Measurements from ENCODE around the gene GHRH. TPM values are rescaled to one million over a fixed set of nuclear protein-coding genes. Genes with fewer than 3 reads are reported as not detected.

Gene GHRH
- total RNA-seq, 1 donor from 2014 or later: not detected

DNA sequence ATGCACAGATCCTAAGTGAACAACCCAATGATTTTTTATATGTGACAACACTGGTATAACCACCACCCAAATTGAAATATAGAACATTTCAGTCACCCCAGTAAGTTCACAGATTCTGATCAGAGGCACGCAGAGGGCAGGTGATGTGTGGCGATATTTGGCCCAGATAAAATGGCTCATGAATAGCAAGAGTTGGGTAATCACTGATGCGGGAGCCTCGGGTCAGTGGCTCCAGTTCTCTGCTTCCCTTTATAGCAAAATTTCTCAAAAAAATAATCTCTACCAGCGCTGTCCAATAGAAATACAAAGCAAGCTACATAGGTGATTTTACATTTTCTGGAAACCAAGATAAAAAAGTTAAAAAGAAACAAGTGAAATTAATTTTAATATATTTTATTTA lies 14.9 kb downstream of the GHRH start:
- DNase-seq (no peak), ATAC-seq (no peak)
- Histone ChIP-seq H3K4me3 (no peak overlapping the region), H3K9me3 (no peaks in the 10 kb centered on the region), H3K36me3 (peaks cover 33% of the 10 kb centered on the region), H3K27me3 (ENCODE audit: low read depth) (no peaks in the 10 kb centered on the region), H3K27ac (no peak overlapping the region), H3K4me1 (no peaks in the 10 kb centered on the region)
- TF ChIP-seq, protein P1, sequence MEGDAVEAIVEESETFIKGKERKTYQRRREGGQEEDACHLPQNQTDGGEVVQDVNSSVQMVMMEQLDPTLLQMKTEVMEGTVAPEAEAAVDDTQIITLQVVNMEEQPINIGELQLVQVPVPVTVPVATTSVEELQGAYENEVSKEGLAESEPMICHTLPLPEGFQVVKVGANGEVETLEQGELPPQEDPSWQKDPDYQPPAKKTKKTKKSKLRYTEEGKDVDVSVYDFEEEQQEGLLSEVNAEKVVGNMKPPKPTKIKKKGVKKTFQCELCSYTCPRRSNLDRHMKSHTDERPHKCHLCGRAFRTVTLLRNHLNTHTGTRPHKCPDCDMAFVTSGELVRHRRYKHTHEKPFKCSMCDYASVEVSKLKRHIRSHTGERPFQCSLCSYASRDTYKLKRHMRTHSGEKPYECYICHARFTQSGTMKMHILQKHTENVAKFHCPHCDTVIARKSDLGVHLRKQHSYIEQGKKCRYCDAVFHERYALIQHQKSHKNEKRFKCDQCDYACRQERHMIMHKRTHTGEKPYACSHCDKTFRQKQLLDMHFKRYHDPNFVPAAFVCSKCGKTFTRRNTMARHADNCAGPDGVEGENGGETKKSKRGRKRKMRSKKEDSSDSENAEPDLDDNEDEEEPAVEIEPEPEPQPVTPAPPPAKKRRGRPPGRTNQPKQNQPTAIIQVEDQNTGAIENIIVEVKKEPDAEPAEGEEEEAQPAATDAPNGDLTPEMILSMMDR (IDR thresholded peaks at IDR 0.05): no peak
- intact Hi-C loops (cut with DNase I): no loop called here

DNA sequence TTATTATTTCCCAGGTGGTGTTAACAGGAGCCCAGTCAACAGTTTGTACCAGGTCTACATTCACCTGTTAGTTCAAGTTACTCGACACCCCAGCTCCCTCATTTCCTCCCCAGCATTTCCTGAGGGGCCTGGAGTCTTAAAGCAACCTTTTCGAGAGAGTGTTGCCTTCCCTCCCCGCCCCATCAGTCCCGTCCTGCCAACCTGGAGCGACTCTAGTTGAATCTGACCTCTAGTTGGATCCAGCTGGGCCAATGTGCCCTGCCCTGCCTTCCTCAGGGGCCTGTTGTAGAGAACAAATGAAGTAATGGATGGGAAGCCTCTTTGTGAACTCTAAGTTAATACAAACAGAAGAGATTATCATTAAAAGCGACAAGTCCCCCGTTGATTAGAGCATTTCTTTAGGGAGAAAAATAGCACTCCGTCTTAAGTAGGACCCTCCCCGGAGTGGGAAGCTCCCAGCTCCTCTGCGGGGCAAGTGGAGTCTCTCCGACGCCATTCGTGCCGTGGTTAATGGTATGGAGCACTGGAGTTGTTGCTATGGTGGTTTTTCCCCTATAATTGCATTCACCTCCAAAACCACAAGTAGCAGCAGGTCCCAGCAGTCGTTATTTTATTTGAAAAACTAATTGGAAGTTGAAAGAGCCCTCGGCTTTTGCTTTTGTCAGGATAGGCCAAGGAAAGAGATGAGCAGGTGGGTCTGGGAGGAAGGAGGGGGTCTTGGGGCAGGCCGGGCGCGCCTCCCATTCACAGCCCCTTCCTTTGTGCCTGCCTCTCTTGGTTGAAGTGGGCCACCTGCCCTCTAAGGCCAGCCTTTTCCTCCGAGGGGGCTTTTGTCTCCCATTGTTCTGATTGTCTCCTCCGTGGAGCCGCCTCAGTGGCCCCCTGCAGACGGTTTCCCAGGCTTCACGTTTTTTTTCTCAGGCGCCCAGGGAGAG lies 16.1 kb downstream of the GHRH start:
- Histone ChIP-seq H3K4me3 (no peak overlapping the region), H3K9me3 (no peaks in the 10 kb centered on the region), H3K4me1 (no peaks in the 10 kb centered on the region), H3K36me3 (peaks cover 45% of the 10 kb centered on the region), H3K27me3 (ENCODE audit: low read depth) (no peaks in the 10 kb centered on the region), H3K27ac (no peak overlapping the region)
- intact Hi-C loops (cut with DNase I): no loop called here
- TF ChIP-seq, protein P1 (IDR thresholded peaks at IDR 0.05): no peak
- DNase-seq (no peak), ATAC-seq (no peak)

DNA sequence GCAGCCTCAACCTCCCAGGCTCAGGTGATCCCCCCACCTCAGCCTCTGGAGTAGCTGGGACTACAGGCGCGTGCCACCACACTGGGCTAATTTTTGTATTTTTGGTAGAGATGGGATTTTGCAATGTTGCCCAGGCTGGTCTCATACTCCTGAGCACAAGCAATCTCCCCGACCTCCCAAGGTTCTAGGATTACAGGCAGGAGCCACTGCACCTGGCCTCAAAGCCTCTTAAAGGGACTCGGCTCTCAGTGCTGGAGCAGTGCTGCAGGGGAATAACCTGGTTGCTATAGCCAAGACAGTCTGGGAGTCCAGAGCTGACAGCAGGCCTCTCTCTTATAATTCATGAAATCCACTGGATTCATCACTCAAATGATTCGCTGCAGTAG lies 17.0 kb downstream of the GHRH start:
- Histone ChIP-seq H3K4me3 (no peak overlapping the region), H3K36me3 (peaks cover 54% of the 10 kb centered on the region), H3K4me1 (no peaks in the 10 kb centered on the region), H3K27ac (no peak overlapping the region), H3K27me3 (ENCODE audit: low read depth) (no peaks in the 10 kb centered on the region), H3K9me3 (no peaks in the 10 kb centered on the region)
- TF ChIP-seq, protein P1 (IDR thresholded peaks at IDR 0.05): no peak
- ATAC-seq (no peak), DNase-seq (no peak)
- intact Hi-C loops (cut with DNase I): no loop called here

DNA sequence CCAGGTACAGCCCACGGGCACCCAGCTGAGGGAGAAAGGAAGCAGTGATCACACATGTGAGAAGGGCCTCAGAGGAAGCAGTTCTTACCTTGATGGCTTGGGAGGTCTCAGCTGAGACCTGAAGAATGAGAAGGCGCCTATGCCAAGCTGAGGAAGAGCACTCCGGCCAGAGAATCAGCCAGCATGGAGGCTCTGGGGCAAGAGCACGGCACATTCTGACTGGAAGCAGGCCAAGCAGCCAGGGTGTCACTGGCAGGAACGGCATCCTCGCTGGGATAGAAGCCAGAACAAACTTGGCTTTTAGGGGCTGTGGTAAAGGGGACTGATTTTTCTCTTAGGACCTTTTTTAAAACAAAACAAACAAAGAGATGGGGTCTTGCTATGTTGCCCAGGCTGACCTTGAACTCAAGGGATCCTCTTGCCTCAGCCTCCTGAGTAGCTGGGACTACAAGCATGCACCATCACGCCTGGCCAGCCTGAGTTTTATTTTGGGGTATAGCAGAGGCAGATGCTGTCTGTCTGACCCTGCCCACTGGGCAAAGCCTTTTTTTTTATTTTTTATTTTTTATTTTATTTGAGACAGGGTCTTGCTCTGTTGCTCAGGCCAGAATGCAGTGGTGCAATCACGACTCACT lies 17.6 kb downstream of the GHRH start:
- ATAC-seq: no peak
- no peaks in the 10 kb centered on the region for H3K27me3 ChIP-seq (ENCODE audit: low read depth)
- no peak for DNase-seq
- no peak overlapping the region for H3K27ac ChIP-seq
- peaks cover 59% of the 10 kb centered on the region for H3K36me3 ChIP-seq
- intact Hi-C loops (cut with DNase I): no loop called here
- no peaks in the 10 kb centered on the region for H3K4me1 ChIP-seq
- TF ChIP-seq, protein P1 (IDR thresholded peaks at IDR 0.05): no peak
- no peak overlapping the region for H3K4me3 ChIP-seq
- H3K9me3 ChIP-seq: no peaks in the 10 kb centered on the region

DNA sequence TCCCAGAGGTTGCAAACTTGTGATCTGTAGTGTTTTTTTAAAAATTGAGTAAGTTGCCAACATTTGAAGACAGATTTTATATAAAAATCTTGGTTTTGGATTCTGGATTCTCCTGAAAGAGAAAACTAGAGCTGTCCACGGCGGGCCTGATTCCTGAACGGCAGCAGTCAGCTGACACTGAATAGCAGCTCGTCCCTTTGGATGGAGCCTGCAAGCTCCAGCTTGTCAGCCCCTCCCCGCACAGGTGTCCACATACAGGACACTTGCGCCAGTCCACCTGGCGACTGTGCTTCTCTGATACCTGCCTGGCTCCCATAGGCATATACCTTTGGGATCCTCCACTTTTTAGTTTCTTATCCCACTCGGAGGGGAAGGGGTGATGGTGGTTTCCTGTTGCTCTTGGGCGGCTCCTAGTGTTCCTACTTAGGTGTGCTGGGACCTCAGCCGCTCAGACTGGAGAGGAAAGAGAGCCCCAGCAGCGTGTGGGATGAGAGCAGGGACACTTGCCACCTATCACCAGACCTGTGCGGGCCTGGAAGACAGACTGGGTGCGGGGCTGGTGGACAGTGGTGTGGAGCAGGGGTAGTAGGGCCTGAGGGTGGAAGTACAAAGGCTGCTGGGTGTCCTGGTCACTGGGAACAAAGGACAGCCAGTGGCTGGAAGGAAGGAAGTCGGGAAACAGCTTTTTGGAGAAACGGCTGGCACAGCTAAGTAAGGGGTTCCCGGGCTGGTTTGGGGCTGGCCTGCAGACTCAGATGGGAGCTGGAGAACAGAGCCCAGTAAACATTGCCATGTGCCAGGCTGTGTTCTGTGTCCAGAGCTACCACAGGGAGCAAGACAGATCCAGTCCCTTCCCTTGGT lies 18.3 kb downstream of the GHRH start:
- ATAC-seq (peak; percentile 12 to 33), DNase-seq (no peak)
- Histone ChIP-seq H3K4me1 (no peaks in the 10 kb centered on the region), H3K27me3 (ENCODE audit: low read depth) (no peaks in the 10 kb centered on the region), H3K27ac (no peak overlapping the region), H3K36me3 (peaks cover 67% of the 10 kb centered on the region), H3K9me3 (no peaks in the 10 kb centered on the region), H3K4me3 (no peak overlapping the region)
- intact Hi-C loops (cut with DNase I): no loop called here
- TF ChIP-seq, protein P1 (IDR thresholded peaks at IDR 0.05): no peak
